GM18505 (cell line): Measurements from ENCODE around the gene EGFL6.

Experiments
- ATAC-seq: cut with Tn5 transposase; IDR thresholded peaks from one replicate; pipeline ENCODE4 v1.9.1; 2021; ENCODE audit not compliant: unreplicated experiment
- POLR2A ChIP-seq: IDR thresholded peaks from 4 replicates; pipeline ENCODE4 v1.6.1; 2011; ENCODE audit warnings: borderline replicate concordance; ENCODE audit not compliant: insufficient read depth, insufficient read length; ENCODE audit errors: extremely low read depth

EGFL6 gene

GRCh38 chrX:13571136-13571535, 1.7 kb downstream of the EGFL6 start:
- no peak for TF ChIP-seq POLR2A

GRCh38 chrX:13574600-13574999, 5.2 kb downstream of the EGFL6 start:
- no peak for TF ChIP-seq POLR2A
- no peak for ATAC-seq

More at GRCh38 chrX:13571136-13571535, 1.7 kb downstream of the EGFL6 start:
- no peak for ATAC-seq

GRCh38 chrX:13579661-13580060, 10.3 kb downstream of the EGFL6 start:
- no peak for TF ChIP-seq POLR2A
- ATAC-seq, result no peak

- no peak for TF ChIP-seq POLR2A
- ATAC-seq, result no peak
These were observed 12.2 kb downstream of the EGFL6 start for GRCh38 chrX:13581554-13581953.

GRCh38 chrX:13587786-13588477, 18.5 kb downstream of the EGFL6 start:
- no peak for TF ChIP-seq POLR2A
- ATAC-seq, result no peak

- ATAC-seq, result no peak
- TF ChIP-seq POLR2A, result no peak
These were observed 20.8 kb downstream of the EGFL6 start for GRCh38 chrX:13590207-13590606.

- TF ChIP-seq POLR2A, result no peak
- ATAC-seq, result no peak
These were observed 21.5 kb downstream of the EGFL6 start for GRCh38 chrX:13590914-13591313.

- TF ChIP-seq POLR2A, result no peak
These were observed 28.5 kb downstream of the EGFL6 start for GRCh38 chrX:13597874-13598273.

GRCh38 chrX:13598877-13599276, 29.5 kb downstream of the EGFL6 start:
- no peak for ATAC-seq
- no peak for TF ChIP-seq POLR2A

More at GRCh38 chrX:13597874-13598273, 28.5 kb downstream of the EGFL6 start:
- no peak for ATAC-seq

- ATAC-seq, result no peak
- TF ChIP-seq POLR2A, result no peak
These were observed 30.1 kb downstream of the EGFL6 start for GRCh38 chrX:13599491-13599890.

GRCh38 chrX:13605611-13606010, 36.2 kb downstream of the EGFL6 start:
- no peak for TF ChIP-seq POLR2A
- no peak for ATAC-seq

GRCh38 chrX:13607331-13607995, 38.1 kb downstream of the EGFL6 start:
- no peak for TF ChIP-seq POLR2A
- no peak for ATAC-seq

- ATAC-seq, result no peak
- TF ChIP-seq POLR2A, result no peak
These were observed 38.6 kb downstream of the EGFL6 start for GRCh38 chrX:13607996-13608365.

- ATAC-seq, result no peak
- TF ChIP-seq POLR2A, result no peak
These were observed 44.8 kb downstream of the EGFL6 start for GRCh38 chrX:13614154-13614553.
